Fibroblast of lung (primary cell): ENCODE data around the gene KRTAP12-4.

ENCODE experiments used
- EZH2 ChIP-seq: IDR thresholded peaks from 2 replicates; pipeline ENCODE4 v1.5.1; 2012; ENCODE audit warnings: low read length, control low read depth, mild to moderate bottlenecking; ENCODE audit errors: missing control alignments
- TF ChIP-seq, protein P1 (sequence below), 2 donors: IDR thresholded peaks in 1 of 2; conservative IDR thresholded peaks in 1 of 2; 1 replicate in 1 of 2; 2 replicates in 1 of 2; pipeline ENCODE4 v1.5.1; 2011 to 2012; ENCODE audit warnings: low read length in 2 of 2, control low read depth in 1 of 2, inconsistent platforms in 1 of 2, low read depth in 1 of 2, mild to moderate bottlenecking in 1 of 2

DNA sequence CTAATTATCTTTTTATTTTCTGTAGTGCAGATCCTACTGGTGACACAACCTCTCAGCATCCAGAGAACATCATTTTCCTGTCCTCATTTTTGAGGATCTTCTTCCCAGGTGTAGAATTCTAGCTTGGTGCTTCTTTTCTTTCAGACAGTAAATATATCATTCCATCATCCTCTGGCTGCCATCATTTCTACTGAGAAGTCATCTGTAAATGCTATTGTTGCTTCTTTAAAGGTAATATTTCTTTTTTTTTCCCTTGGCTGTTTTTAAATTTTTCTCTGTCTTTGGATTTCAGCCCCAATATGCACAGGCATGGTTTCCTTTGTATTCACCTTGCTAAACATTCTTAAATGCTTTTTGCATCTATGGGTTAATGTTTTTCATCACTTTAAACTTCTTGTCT, 30.9 kb downstream of the KRTAP12-4 start:
- TF ChIP-seq, protein P1, sequence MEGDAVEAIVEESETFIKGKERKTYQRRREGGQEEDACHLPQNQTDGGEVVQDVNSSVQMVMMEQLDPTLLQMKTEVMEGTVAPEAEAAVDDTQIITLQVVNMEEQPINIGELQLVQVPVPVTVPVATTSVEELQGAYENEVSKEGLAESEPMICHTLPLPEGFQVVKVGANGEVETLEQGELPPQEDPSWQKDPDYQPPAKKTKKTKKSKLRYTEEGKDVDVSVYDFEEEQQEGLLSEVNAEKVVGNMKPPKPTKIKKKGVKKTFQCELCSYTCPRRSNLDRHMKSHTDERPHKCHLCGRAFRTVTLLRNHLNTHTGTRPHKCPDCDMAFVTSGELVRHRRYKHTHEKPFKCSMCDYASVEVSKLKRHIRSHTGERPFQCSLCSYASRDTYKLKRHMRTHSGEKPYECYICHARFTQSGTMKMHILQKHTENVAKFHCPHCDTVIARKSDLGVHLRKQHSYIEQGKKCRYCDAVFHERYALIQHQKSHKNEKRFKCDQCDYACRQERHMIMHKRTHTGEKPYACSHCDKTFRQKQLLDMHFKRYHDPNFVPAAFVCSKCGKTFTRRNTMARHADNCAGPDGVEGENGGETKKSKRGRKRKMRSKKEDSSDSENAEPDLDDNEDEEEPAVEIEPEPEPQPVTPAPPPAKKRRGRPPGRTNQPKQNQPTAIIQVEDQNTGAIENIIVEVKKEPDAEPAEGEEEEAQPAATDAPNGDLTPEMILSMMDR (conservative IDR thresholded peaks at IDR 0.05 in 1 of 2, IDR thresholded peaks at IDR 0.05 in 1 of 2; ENCODE audit: low read depth in 1 of 2, low read length in 2 of 2), result no peak
- no peak for TF ChIP-seq EZH2
